Erythroblast (primary cell): Measurements from ENCODE around the gene HOXA6.
A peak's percentile ranks its signal among the peaks of the same experiment; 100 is the strongest.

Experiments used
- DNase-seq, 2 experiments: peaks; one replicate each; lab custom pipeline; 2025; lab: John Stamatoyannopoulos, UW
- GATA1 ChIP-seq: IDR thresholded peaks from 2 replicates; pipeline ENCODE4 v1.6.1; 2011; ENCODE audit warnings: low read depth, mild to moderate bottlenecking, control low read depth, low read length, moderate library complexity
- POLR2A ChIP-seq: IDR thresholded peaks from 2 replicates; pipeline ENCODE4 v1.6.1; 2011; ENCODE audit warnings: mild to moderate bottlenecking, low read length

Gene HOXA6

GRCh38 chr7:27172315-27172774 is 24.8 kb upstream of the HOXA6 start:
- no peak for TF ChIP-seq GATA1
- TF ChIP-seq POLR2A, result no peak
- DNase-seq, result no peak

GRCh38 chr7:27171637-27172314 is 24.2 kb upstream of the HOXA6 start:
- TF ChIP-seq POLR2A, result no peak
- no peak for TF ChIP-seq GATA1
- DNase-seq, result no peak

- no peak for DNase-seq
These were observed 23.7 kb upstream of the HOXA6 start for GRCh38 chr7:27171325-27171636.

GRCh38 chr7:27170426-27171324 is 23.1 kb upstream of the HOXA6 start:
- TF ChIP-seq POLR2A (no peak), GATA1 (no peak)
- no peak for DNase-seq

More at GRCh38 chr7:27171325-27171636, 23.7 kb upstream of the HOXA6 start:
- TF ChIP-seq GATA1 (no peak), POLR2A (no peak)

GRCh38 chr7:27169658-27170425 is 22.3 kb upstream of the HOXA6 start:
- TF ChIP-seq GATA1 (no peak), POLR2A (no peak)
- DNase-seq, result no peak

GRCh38 chr7:27168265-27168947 is 20.8 kb upstream of the HOXA6 start:
- TF ChIP-seq POLR2A, result no peak
- TF ChIP-seq GATA1, result no peak
- peak; percentile 35 to 48 for DNase-seq

- TF ChIP-seq GATA1 (no peak), POLR2A (no peak)
- DNase-seq, result no peak
These were observed 20.3 kb upstream of the HOXA6 start for GRCh38 chr7:27167916-27168264.

- no peak for TF ChIP-seq POLR2A
- no peak for TF ChIP-seq GATA1
- DNase-seq, result no peak
These were observed 19.2 kb upstream of the HOXA6 start for GRCh38 chr7:27166531-27167505.

GRCh38 chr7:27165996-27166530 is 18.5 kb upstream of the HOXA6 start:
- no peak for DNase-seq
- TF ChIP-seq POLR2A (no peak), GATA1 (no peak)

- peak; percentile 32 to 49 for DNase-seq
- no peak for TF ChIP-seq POLR2A
- TF ChIP-seq GATA1, result no peak
These were observed 17.8 kb upstream of the HOXA6 start, which contains the start of gene HOXA9 for GRCh38 chr7:27165089-27165995. HOXA9 (minus strand) TSS chr7:27165537; CDS start chr7:27165457, 80 bp downstream.
